BE2C (cell line): ENCODE measurements around the gene HOXD9.

Experiments
- DNase-seq: peaks from one replicate; pipeline ENCODE4 v3.0.0-alpha.2; 2020
- H3K27me3 ChIP-seq: fragments of 250-450 bp; sonication (Bioruptor Pico); 2 replicates; pipeline ENCODE4 v1.5.1; 2020; ENCODE audit warnings: mild to moderate bottlenecking
- H3K36me3 ChIP-seq: fragments of 250-450 bp; sonication (Bioruptor Pico); 2 replicates; pipeline ENCODE4 v1.5.1; 2020; ENCODE audit warnings: mild to moderate bottlenecking
- H3K4me1 ChIP-seq: fragments of 250-450 bp; sonication (Bioruptor Pico); 2 replicates; pipeline ENCODE4 v1.5.1; 2020
- H3K4me3 ChIP-seq: 2 replicates; pipeline ENCODE4 v1.5.1; 2011; ENCODE audit warnings: low read depth, low read length
- H3K9me3 ChIP-seq: fragments of 250-450 bp; sonication (Bioruptor Pico); 2 replicates; pipeline ENCODE4 v1.5.1; 2020
- CTCF ChIP-seq: IDR thresholded peaks from 2 replicates; pipeline ENCODE4 v1.5.1; 2012; ENCODE audit warnings: mild to moderate bottlenecking, low read depth, low read length

Gene HOXD9

GRCh38 chr2:176103194-176103593, 19.3 kb upstream of the HOXD9 start:
- no peak for TF ChIP-seq CTCF
- no peaks in the 10 kb centered on the region for H3K36me3 ChIP-seq
- no peak for DNase-seq
- H3K9me3 ChIP-seq: no peaks in the 10 kb centered on the region
- peaks cover 92% of the 10 kb centered on the region for H3K27me3 ChIP-seq
- no peaks in the 10 kb centered on the region for H3K4me1 ChIP-seq
- no peak overlapping the region for H3K4me3 ChIP-seq

GRCh38 chr2:176103742-176104315, 18.7 kb upstream of the HOXD9 start:
- TF ChIP-seq CTCF: no peak
- Histone ChIP-seq H3K4me3 (no peak overlapping the region), H3K36me3 (no peaks in the 10 kb centered on the region)

GRCh38 chr2:176104316-176105077, 18.0 kb upstream of the HOXD9 start:
- no peaks in the 10 kb centered on the region for H3K4me1 ChIP-seq
- H3K36me3 ChIP-seq: no peaks in the 10 kb centered on the region
- no peaks in the 10 kb centered on the region for H3K9me3 ChIP-seq
- DNase-seq: no peak
- H3K4me3 ChIP-seq: peak overlapping the region; percentile 32
- no peak for TF ChIP-seq CTCF
- peaks cover 90% of the 10 kb centered on the region for H3K27me3 ChIP-seq

More at GRCh38 chr2:176103742-176104315, 18.7 kb upstream of the HOXD9 start:
- Histone ChIP-seq H3K9me3 (no peaks in the 10 kb centered on the region), H3K4me1 (no peaks in the 10 kb centered on the region), H3K27me3 (peaks cover 90% of the 10 kb centered on the region)
- DNase-seq: no peak

GRCh38 chr2:176105078-176105729, 17.3 kb upstream of the HOXD9 start:
- H3K27me3 ChIP-seq: peaks cover 90% of the 10 kb centered on the region
- no peaks in the 10 kb centered on the region for H3K36me3 ChIP-seq
- no peak for TF ChIP-seq CTCF
- H3K4me3 ChIP-seq: peak overlapping the region; percentile 32
- no peaks in the 10 kb centered on the region for H3K9me3 ChIP-seq
- no peak for DNase-seq
- H3K4me1 ChIP-seq: no peaks in the 10 kb centered on the region

- Histone ChIP-seq H3K27me3 (peaks cover 90% of the 10 kb centered on the region), H3K9me3 (no peaks in the 10 kb centered on the region), H3K4me3 (no peak overlapping the region)
Measured at GRCh38 chr2:176105730-176106580, 16.6 kb upstream of the HOXD9 start.

More at GRCh38 chr2:176105730-176106580, 16.6 kb upstream of the HOXD9 start:
- Histone ChIP-seq H3K36me3 (no peaks in the 10 kb centered on the region), H3K4me1 (no peaks in the 10 kb centered on the region)
- no peak for TF ChIP-seq CTCF
- no peak for DNase-seq
